ENCODE data around the gene GPC1. TPM values are rescaled to one million over a fixed set of nuclear protein-coding genes. Genes with fewer than 3 reads are reported as not detected.

Gene GPC1
- total and polyA plus RNA-seq, 11 donors, result 131 to 316 (median 193) TPM

DNA sequence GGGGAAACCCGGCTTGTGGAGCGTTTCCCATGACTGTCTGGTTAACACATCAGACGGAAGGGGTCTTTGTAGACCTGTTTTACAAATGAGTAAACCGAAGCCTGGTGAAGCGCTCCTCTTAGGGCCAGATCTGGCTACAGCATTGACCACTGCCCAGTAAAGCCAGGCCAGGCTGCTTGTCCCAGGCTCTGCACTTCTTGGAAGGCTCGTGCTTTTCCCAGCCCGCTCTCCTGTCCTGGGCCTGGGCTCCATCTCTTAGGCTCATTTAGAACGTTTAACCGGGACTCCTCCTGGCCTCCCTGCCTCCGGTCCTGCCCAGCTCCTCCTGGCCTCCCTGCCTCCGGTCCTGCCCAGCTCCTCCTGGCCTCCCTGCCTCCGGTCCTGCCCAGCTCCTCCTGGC is 4.8 kb downstream of the GPC1 start:
- no peak for TF ChIP-seq POLR2A (IDR thresholded peaks at IDR 0.05)
- TF ChIP-seq, protein P1, sequence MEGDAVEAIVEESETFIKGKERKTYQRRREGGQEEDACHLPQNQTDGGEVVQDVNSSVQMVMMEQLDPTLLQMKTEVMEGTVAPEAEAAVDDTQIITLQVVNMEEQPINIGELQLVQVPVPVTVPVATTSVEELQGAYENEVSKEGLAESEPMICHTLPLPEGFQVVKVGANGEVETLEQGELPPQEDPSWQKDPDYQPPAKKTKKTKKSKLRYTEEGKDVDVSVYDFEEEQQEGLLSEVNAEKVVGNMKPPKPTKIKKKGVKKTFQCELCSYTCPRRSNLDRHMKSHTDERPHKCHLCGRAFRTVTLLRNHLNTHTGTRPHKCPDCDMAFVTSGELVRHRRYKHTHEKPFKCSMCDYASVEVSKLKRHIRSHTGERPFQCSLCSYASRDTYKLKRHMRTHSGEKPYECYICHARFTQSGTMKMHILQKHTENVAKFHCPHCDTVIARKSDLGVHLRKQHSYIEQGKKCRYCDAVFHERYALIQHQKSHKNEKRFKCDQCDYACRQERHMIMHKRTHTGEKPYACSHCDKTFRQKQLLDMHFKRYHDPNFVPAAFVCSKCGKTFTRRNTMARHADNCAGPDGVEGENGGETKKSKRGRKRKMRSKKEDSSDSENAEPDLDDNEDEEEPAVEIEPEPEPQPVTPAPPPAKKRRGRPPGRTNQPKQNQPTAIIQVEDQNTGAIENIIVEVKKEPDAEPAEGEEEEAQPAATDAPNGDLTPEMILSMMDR (IDR thresholded peaks at IDR 0.05), result no peak
- intact Hi-C loops (cut with DNase I), result no loop called here
- H3K27ac ChIP-seq, result no peak overlapping the region
- no peak for ATAC-seq
- H3K36me3 ChIP-seq, result peaks cover 0 to 2% (median 0%) of the 10 kb centered on the region in 9 donors
- DNase-seq, result peak in 1 of 5 donors; percentile 18
- no peaks in the 10 kb centered on the region for H3K9me3 ChIP-seq
- WGBS, 4 donors, result 84 to 95% (median 89%) methylated on average over 10 to 12 of the region's 12 CpGs
- no peak overlapping the region for H3K4me3 ChIP-seq
- peaks cover 0 to 63% (median 28%) of the 10 kb centered on the region in 12 donors for H3K4me1 ChIP-seq
- H3K27me3 ChIP-seq, result peaks cover 0 to 22% (median 4%) of the 10 kb centered on the region in 9 donors

DNA sequence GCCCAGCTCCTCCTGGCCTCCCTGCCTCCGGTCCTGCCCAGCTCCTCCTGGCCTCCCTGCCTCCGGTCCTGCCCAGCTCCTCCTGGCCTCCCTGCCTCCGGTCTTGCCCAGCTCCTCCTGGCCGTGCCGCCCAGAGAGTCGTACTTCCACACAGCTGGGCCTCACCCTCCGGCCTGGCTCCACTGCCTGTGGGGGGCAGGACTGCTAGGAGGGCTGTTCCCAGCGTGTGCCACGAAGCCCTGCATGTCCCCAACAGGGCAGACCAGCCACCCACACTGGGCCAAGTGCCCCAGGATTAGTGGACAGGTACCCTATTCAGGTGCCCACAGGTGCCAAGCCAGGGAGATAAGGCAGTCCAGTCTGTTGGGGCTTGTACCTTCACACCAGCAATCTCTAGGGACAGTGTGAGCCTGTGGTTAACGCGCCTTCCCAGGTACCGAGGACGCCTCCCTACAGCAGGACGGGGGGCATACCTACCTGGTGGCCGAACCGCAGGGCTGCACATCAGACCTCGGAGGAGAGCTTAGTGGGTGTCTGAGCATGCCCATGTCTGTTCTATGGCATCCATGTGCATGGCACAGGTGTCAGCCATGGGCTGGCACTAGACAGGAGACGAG is 5.3 kb downstream of the GPC1 start:
- no peak for TF ChIP-seq POLR2A (IDR thresholded peaks at IDR 0.05)
- TF ChIP-seq, protein P1 (IDR thresholded peaks at IDR 0.05), result no peak
- Histone ChIP-seq H3K27ac (no peak overlapping the region), H3K9me3 (no peaks in the 10 kb centered on the region), H3K27me3 (peaks cover 0 to 22% (median 4%) of the 10 kb centered on the region in 9 donors), H3K4me3 (no peak overlapping the region), H3K4me1 (peaks cover 0 to 63% (median 28%) of the 10 kb centered on the region in 12 donors), H3K36me3 (peaks cover 0 to 2% (median 0%) of the 10 kb centered on the region in 9 donors)
- intact Hi-C loops (cut with DNase I), result no loop called here
- ATAC-seq (no peak), DNase-seq (peak in 2 of 5 donors; percentile 19 to 23)
- WGBS, 4 donors, result 83 to 92% (median 90%) methylated on average over 15 to 18 of the region's 18 CpGs

DNA sequence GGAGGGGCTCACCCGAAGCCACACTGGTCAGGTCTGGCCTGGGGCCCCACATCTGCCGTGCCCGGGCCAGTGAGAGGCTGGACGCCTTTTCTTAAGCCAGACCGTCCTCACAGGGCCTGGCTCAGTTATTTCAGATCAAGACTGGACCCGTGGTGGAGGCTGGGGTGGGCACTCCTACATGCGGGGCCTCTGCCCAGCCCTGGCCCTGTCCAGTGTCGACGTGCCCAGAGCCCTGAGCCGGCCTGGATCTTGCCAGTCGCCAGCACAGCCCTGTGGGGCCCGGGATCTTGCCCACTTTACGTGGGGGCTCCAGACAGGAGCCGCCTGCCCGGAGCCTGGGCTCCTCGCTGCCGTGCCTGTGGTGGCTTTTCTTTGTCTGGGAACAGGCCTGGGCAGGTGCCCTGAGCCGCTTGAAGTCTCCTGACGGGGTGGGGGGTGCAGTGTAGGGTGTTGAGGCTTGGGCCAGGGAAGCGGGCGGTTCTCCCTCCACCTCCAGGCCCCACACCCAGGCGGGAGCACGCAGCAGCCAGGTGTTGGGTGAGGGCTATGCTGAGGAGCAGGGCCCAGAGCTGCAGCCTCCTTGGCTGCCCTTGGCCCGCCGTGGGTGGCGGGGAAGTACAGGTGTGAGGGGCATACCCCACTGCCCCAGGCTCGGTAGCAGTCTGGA is 6.0 kb downstream of the GPC1 start:
- Histone ChIP-seq H3K27ac (no peak overlapping the region), H3K4me3 (no peak overlapping the region), H3K27me3 (peaks cover 0 to 17% (median 4%) of the 10 kb centered on the region in 9 donors), H3K9me3 (no peaks in the 10 kb centered on the region), H3K4me1 (peaks cover 0 to 62% (median 27%) of the 10 kb centered on the region in 12 donors), H3K36me3 (peaks cover 0 to 2% (median 0%) of the 10 kb centered on the region in 9 donors)
- WGBS, 4 donors, result 70 to 85% (median 77%) methylated on average over 16 to 27 of the region's 27 CpGs
- intact Hi-C loops (cut with DNase I), result no loop called here
- DNase-seq (peak in 3 of 5 donors; percentile 21 to 52 (median 23)), ATAC-seq (no peak)
- no peak for TF ChIP-seq POLR2A (IDR thresholded peaks at IDR 0.05)
- TF ChIP-seq, protein P1 (IDR thresholded peaks at IDR 0.05), result no peak

DNA sequence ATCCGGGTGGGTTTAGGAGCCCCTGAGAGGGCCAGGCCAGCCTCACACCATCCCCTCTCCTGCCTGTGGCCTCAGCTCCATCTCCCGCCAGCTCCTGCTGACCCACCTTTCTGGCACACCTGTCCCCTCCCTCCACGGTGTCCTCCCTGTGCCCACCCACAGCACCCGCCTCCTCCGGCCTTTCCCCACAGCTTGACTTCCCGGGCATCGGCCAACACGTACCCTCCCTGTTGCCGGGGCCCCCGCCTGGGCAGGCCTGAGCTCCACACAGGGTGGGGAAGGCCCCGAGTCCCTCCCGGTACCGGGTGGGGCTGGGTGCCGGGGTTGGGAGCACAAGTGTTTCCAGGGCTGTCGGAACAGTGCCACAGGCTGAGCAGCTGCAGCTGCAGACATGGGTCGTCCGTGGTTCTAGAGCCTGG is 6.5 kb downstream of the GPC1 start:
- no peaks in the 10 kb centered on the region for H3K9me3 ChIP-seq
- ATAC-seq (no peak), DNase-seq (peak in 3 of 5 donors; percentile 26 to 62 (median 28))
- no peak overlapping the region for H3K4me3 ChIP-seq
- no peak overlapping the region for H3K27ac ChIP-seq
- peaks cover 0 to 12% (median 2%) of the 10 kb centered on the region in 9 donors for H3K27me3 ChIP-seq
- H3K36me3 ChIP-seq, result peaks cover 0 to 2% (median 0%) of the 10 kb centered on the region in 9 donors
- no peak for TF ChIP-seq POLR2A (IDR thresholded peaks at IDR 0.05)
- TF ChIP-seq, protein P1 (IDR thresholded peaks at IDR 0.05), result no peak
- H3K4me1 ChIP-seq, result peaks cover 0 to 56% (median 23%) of the 10 kb centered on the region in 12 donors
- WGBS, 4 donors, result 67 to 85% (median 73%) methylated on average over 14 to 17 of the region's 17 CpGs
- intact Hi-C loops (cut with DNase I), result no loop called here

All from heart left ventricle (tissue), 16 donors.